ENCODE measurements around the gene POFUT2. TPM values are rescaled to one million over a fixed set of nuclear protein-coding genes. Genes with fewer than 3 reads are reported as not detected.
A peak's percentile ranks its signal among the peaks of the same experiment; 100 is the strongest.

The POFUT2 gene
- total RNA-seq, 1 donor from 2014 or later, result 62.5 TPM

DNA sequence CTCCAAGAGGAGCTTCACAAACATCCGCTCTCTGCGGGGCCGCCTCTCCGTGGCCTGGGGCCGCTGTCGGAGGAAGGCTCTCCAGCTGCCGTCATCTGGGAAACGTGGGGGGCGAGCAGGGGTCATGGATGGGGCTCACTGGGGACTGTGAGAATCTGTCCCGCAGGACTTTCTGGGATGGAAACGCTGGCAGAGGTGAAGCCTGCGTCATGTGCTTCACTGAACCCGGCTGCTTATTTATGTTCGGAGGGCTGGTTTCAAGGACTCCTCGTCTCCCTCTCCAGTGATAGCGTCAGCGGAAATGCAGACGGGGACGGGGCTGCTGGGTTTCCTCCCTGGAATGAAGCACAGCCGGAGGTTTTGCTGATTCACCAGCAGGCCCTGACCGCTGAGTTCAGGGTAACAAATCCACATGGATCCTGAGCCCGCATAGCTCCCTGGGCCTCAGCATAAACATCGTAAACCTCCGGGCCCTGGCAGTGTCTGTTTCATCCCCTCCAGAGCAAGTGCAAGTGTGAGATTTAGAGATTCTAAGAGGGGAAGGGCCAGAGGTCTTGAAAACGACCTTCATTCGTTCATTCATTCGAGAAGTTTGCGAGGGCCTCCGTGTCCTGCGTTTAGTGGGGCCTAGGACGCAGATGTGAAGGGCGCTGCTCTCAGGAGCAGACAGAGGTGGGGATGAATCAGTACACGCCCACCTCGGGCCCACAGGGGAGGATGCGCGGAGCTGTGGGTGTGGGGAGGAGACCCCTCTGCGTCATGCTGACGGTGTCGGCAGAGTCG, 7.0 kb upstream of the POFUT2 start:
- TF ChIP-seq, protein P1, sequence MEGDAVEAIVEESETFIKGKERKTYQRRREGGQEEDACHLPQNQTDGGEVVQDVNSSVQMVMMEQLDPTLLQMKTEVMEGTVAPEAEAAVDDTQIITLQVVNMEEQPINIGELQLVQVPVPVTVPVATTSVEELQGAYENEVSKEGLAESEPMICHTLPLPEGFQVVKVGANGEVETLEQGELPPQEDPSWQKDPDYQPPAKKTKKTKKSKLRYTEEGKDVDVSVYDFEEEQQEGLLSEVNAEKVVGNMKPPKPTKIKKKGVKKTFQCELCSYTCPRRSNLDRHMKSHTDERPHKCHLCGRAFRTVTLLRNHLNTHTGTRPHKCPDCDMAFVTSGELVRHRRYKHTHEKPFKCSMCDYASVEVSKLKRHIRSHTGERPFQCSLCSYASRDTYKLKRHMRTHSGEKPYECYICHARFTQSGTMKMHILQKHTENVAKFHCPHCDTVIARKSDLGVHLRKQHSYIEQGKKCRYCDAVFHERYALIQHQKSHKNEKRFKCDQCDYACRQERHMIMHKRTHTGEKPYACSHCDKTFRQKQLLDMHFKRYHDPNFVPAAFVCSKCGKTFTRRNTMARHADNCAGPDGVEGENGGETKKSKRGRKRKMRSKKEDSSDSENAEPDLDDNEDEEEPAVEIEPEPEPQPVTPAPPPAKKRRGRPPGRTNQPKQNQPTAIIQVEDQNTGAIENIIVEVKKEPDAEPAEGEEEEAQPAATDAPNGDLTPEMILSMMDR (IDR thresholded peaks at IDR 0.05; ENCODE audit: unreplicated experiment), result no peak
- Mint-ChIP-seq H3K36me3 (peaks cover 13% of the 10 kb centered on the region), H3K27ac (peak overlapping the region; percentile 97), H3K9me3 (peaks cover 7% of the 10 kb centered on the region), H3K4me3 (peak overlapping the region; percentile 52), H3K4me1 (peaks cover 63% of the 10 kb centered on the region), H3K27me3 (ENCODE audit: low read depth) (no peaks in the 10 kb centered on the region)
- DNase-seq (ENCODE audit: low spot score in 2 of 2, unreplicated experiment in 2 of 2), result peak in 1 of 2 experiments; percentile 74

DNA sequence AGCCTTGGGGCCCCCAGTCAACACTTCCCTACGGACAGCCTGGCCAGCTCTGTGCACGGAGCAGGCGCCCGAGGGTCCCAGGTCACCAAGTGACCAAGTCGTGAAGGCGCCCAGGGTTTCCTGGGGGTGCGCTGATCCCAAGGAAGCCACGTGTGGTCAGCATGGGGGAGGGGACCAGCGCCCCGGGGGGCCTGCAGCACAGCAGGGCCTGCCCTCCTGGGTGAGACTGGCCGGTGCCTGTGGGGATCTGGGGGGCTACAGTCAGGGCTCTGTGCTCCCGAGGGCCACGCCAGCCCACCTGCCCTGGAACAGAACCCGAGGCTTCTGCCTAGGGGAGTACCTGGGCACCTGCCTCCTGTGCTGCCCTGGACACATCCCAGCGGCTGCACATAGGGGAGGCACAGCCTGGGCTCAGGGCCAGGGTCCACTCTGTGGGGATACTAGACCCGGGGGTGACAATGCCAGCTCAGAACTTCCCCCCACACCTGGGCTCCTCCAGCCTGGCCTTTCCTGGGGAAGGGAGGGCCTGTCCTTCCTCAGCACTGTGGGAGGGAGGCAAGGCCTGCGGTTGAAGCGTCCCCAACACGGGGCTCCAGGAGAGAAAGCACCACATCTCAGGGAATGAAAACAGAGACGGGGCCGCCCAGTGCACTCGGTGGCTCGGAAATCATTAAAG, 6.2 kb upstream of the POFUT2 start:
- DNase-seq (ENCODE audit: low spot score in 2 of 2, unreplicated experiment in 2 of 2), result peak in 1 of 2 experiments; percentile 36
- TF ChIP-seq, protein P1 (IDR thresholded peaks at IDR 0.05; ENCODE audit: unreplicated experiment), result no peak
- Mint-ChIP-seq H3K36me3 (peaks cover 13% of the 10 kb centered on the region), H3K4me1 (peaks cover 60% of the 10 kb centered on the region), H3K9me3 (peaks cover 7% of the 10 kb centered on the region), H3K4me3 (peak overlapping the region; percentile 52), H3K27ac (peak overlapping the region; percentile 97), H3K27me3 (ENCODE audit: low read depth) (no peaks in the 10 kb centered on the region)

DNA sequence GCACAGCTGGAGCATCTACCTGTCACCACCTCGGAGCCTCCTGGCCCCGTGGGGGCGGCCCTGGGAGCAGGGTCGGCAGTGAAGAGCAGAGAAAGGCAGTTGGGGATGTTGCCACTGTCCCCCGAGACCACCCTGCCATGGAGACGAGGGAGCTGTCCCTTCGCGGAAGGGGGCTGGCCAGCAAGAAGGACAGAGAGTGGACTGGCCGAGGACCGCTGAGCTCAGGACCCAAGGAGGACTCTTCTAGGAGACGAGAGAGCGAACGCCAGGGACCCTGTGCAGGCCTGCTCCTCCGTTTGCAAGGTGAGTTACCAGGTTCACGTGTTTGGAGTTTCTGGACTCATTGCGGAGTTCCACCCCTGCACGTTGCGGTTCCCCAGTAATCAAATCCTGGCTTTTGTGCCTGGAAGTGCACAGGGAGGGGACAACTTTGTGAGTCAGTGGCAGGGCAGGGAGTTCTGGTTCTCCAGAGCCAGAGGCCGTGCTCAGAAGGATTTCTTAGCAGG, 5.6 kb upstream of the POFUT2 start:
- Mint-ChIP-seq H3K4me1 (peaks cover 59% of the 10 kb centered on the region), H3K4me3 (peak overlapping the region; percentile 15), H3K27ac (peak overlapping the region; percentile 79), H3K9me3 (peaks cover 7% of the 10 kb centered on the region), H3K36me3 (peaks cover 13% of the 10 kb centered on the region), H3K27me3 (ENCODE audit: low read depth) (no peaks in the 10 kb centered on the region)
- TF ChIP-seq, protein P1 (IDR thresholded peaks at IDR 0.05; ENCODE audit: unreplicated experiment), result no peak
- peak in 1 of 2 experiments; percentile 38 for DNase-seq (ENCODE audit: low spot score in 2 of 2, unreplicated experiment in 2 of 2)

DNA sequence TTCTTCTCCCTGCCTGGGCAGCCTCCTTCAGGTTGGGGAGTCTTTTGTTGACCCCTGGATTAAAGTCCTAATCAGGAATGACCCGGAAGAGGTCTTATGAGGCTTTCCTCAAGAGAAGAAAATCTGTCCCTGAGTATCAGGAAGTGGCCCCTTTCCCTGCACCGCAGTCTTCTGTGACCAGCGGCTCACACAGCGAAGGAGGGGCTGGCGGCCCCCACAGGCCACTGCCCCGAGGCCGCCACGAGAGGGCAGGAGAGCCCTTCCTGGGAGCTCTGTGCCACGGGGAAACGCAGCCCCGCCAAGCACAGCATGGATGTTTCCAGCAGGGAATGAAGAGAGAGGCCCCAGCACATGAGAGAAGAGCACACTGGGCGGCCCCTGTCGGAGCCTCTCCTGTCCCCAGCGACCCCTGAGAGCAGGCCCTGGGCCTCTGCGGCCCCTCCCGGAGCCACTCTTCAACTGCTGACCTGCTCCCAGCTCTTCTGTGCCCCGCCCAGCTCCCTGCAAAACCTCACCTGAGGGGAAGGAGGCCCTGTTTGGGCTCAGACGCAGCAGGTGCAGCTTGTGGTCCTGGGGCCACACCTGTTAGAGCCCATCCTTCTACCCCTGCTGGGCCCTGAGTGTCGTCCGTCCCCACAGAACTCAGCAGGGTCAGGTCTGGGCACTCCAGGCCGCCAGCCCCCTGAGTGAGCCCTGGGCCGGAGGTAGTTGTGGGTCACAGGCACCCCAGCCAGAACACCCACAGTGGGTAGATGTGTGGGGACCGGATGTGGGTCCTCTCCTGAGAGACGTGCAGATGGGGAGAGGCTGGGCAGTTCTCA, 4.9 kb upstream of the POFUT2 start:
- H3K4me1 Mint-ChIP-seq, result peaks cover 59% of the 10 kb centered on the region
- peak overlapping the region; percentile 21 for H3K4me3 Mint-ChIP-seq
- H3K27ac Mint-ChIP-seq, result peak overlapping the region; percentile 79

More for the DNA sequence above, 4.9 kb upstream of the POFUT2 start:
- peaks cover 10% of the 10 kb centered on the region for H3K36me3 Mint-ChIP-seq
- peaks cover 6% of the 10 kb centered on the region for H3K9me3 Mint-ChIP-seq
- TF ChIP-seq, protein P1 (IDR thresholded peaks at IDR 0.05; ENCODE audit: unreplicated experiment), result peak; percentile 77
- DNase-seq (ENCODE audit: low spot score in 2 of 2, unreplicated experiment in 2 of 2), result peak; percentile 77 to 92
- no peaks in the 10 kb centered on the region for H3K27me3 Mint-ChIP-seq (ENCODE audit: low read depth)
